Posterior vena cava (tissue), 2 donors: ENCODE measurements around the gene TNFAIP8L3. TPM values are rescaled to one million over a fixed set of nuclear protein-coding genes. Genes with fewer than 3 reads are reported as not detected.

Experiments used
- DNase-seq: peaks from one replicate; pipeline ENCODE4 v3.0.0-alpha.2; 2020; ENCODE audit warnings: low spot score
- intact Hi-C, 2 donors: fragments of 100-400 bp; cut with DNase I; formaldehyde crosslinking; loops; one replicate each; pipeline versions ENCODE4 v1.14.1 to v1.14.2; 2022 to 2023
- total RNA-seq, 2 donors: library from RNA; stranded (reverse); fragmentation: NEBNext Ultra II Directional; extraction: Animal tissue kit (Norgen Biotek cat#: 25700); gene quantifications; one replicate each; pipeline ENCODE4 v1.2.1, GENCODE V29; 2021
- donor health status: DM: yes; HTN: yes; CAD: no.
- donor health status: DM: yes; HTN: yes; CAD: no.

Gene TNFAIP8L3
- total RNA-seq, 2 donors from 2014 or later, result 57.0 to 151 TPM

DNA sequence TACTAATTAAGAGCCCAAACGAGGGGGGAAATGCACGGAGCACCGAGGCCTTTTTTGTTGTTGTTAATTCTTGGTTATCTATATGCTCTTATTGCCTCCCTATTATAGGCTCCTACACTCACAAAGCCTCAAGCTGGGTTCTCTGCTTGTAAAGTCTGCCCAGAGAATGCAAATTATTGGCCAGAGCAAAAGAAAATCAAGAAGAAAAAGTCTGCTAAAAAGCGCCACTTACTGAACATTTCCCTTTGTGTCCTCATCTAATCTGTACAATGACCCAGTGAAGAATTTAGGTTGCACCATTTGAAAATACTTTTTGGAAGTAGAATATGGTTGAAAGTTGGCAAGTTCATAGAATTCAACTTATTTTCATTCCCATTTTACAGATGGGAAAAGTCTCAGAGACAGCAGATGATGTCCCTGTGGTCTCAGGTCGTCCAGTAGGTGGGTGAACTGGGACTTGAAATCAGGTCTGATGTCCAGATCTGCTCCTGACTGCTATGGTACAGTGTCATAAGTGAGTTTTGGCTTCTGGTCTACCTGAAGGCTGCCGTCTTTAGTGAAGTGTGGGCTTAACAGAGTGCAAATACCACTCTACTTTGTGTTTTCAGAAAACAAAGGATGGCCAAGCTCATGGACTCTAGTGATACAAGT is 1.1 kb upstream of the TNFAIP8L3 start:
- no peak for DNase-seq
- intact Hi-C loops, result no loop called here

GRCh38 chr15:51093839-51094605 is 684 bp downstream of the TNFAIP8L3 start:
- peak; percentile 90 for DNase-seq
- intact Hi-C loops, result no loop called here

GRCh38 chr15:51093488-51093838 is 1.2 kb downstream of the TNFAIP8L3 start:
- DNase-seq, result no peak
- intact Hi-C loops, result no loop called here

- DNase-seq, result no peak
- intact Hi-C loops, result no loop called here
These were observed 2.1 kb downstream of the TNFAIP8L3 start for GRCh38 chr15:51092480-51093040.

DNA sequence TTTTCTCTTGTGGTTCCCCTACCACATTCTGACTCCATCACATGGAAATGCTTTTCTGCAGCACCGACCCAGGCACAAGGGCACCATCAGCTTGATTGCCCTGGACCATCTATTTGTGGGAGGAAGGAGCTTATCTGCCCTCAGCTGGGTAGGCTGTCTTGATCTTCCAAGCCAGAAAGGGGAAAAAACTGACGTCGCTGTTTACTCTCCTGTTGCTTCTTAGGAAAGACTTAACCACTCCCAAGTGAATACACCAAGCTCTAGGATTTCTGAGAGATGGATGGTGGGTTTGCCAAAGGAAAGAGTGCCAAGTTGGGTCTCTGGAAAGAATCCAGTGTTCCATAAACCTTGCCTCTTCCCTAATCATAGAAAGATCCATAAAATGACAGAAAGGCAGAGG is 4.0 kb downstream of the TNFAIP8L3 start:
- intact Hi-C loops, result no loop called here
- no peak for DNase-seq

DNA sequence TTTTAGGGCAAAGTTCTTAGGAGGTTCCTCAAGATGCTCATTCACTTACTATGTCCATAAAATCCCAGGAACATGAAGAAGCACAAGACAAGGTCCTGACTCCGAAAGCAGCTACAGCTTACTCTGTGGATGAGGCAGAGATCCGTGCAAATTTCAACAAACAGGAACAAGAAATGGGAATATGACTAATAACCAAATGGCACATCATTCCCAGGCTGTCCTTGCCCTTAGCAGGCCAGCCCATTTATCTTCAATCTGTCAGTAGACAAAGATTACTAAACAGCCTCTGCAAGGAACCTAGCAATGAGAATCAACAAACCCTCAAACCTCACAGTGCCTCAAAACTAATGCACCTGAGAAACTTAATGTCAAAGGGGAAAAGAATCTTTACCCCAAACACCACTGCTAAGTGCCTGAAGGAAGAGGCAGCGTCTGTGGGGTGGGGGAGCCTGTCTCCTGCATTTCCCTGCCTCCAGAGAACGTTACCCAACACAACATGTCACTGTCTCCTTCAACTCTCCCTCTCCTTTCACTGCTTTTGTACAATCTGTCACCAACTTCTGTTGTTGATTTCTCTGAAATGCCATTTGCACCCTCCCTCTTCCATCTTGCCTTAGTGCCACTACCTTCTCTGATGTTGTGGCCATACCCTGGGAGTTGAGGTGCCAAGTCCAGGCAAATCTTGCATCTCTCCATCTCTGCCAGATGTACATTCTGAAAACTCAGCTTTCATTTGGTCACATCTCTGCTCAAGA is 4.8 kb downstream of the TNFAIP8L3 start:
- DNase-seq, result no peak

DNA sequence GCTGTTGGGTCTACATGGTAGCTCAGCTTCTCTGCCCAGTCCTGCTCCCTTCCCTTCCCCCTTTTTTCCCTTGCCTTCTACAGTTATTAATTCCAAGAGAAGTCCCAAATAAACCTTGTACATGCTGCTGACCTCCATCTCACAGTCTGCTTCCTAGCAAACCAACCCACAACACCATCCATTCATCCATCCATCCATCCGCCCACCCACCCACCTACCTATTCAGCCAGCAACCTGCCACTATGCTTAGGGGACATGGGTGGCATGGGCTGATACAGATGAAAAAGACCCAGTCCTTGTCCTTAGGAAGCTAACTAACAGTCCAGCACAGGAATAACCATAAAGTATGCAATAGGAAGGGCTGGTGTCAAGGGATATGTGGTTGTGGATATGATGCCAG is 5.7 kb downstream of the TNFAIP8L3 start:
- intact Hi-C loops, result no loop called here
- no peak for DNase-seq

More for the DNA sequence above, 4.8 kb downstream of the TNFAIP8L3 start:
- intact Hi-C loops, result no loop called here

GRCh38 chr15:51088585-51088984 is 6.1 kb downstream of the TNFAIP8L3 start:
- DNase-seq, result no peak
- intact Hi-C loops, result no loop called here

GRCh38 chr15:51087513-51087912 is 7.2 kb downstream of the TNFAIP8L3 start:
- DNase-seq, result no peak
- intact Hi-C loops, result no loop called here

GRCh38 chr15:51086409-51086808 is 8.3 kb downstream of the TNFAIP8L3 start:
- intact Hi-C loops, result no loop called here
- no peak for DNase-seq

GRCh38 chr15:51085764-51086163 is 8.9 kb downstream of the TNFAIP8L3 start:
- no peak for DNase-seq
- intact Hi-C loops, result no loop called here

DNA sequence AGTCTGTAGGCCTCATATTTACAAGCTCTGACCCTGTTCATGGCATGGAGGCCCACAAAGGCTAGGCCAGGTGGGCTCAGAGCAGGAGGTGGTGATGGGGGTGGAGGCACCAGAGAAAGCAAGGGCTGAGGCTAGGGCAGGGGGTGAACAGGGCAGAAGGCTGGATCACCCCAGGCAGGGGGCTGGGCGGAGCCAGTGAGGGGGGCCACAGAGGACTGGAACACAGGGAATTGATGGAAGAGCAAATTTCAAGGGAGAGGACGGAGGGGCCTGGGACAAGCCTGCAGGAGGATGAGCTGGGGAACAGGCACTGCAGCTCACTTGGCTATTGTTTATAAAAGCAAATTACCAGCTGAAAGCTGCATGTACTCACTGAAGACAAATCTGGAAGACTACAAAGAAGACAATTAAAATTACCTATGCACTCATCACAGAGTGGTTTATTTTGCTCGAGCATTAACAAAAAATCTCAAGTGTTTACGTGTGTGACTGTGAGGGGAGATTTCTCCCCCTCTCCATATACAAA is 11.0 kb downstream of the TNFAIP8L3 start:
- intact Hi-C loops, result no loop called here
- no peak for DNase-seq

GRCh38 chr15:51082246-51082645 is 12.5 kb downstream of the TNFAIP8L3 start:
- no peak for DNase-seq
- intact Hi-C loops, result no loop called here

DNA sequence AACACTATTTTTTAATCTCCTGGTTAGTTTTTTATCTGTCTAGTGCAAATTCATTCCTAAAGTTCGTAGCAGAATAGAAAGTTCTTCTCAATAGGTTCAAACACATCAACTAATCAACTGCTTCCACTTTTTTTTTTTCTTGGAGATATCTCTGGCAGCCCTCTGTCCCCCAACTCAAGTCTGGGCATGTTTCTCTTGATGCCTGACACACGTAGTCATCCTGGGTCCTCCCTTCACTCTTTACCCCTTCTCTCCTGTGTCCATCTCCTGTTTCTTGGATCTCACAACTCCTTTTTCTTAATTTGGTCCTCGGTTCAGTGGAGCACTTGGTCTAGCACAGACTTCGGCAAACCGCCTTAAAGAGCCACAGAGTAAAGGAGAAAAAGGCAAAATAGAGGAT is 14.4 kb downstream of the TNFAIP8L3 start:
- intact Hi-C loops, result no loop called here
- no peak for DNase-seq

GRCh38 chr15:51079226-51079625 is 15.5 kb downstream of the TNFAIP8L3 start:
- intact Hi-C loops, result no loop called here
- DNase-seq, result no peak

- peak; percentile 94 for DNase-seq
- intact Hi-C loops, result no loop called here
These were observed 17.2 kb downstream of the TNFAIP8L3 start for GRCh38 chr15:51077221-51078153.

DNA sequence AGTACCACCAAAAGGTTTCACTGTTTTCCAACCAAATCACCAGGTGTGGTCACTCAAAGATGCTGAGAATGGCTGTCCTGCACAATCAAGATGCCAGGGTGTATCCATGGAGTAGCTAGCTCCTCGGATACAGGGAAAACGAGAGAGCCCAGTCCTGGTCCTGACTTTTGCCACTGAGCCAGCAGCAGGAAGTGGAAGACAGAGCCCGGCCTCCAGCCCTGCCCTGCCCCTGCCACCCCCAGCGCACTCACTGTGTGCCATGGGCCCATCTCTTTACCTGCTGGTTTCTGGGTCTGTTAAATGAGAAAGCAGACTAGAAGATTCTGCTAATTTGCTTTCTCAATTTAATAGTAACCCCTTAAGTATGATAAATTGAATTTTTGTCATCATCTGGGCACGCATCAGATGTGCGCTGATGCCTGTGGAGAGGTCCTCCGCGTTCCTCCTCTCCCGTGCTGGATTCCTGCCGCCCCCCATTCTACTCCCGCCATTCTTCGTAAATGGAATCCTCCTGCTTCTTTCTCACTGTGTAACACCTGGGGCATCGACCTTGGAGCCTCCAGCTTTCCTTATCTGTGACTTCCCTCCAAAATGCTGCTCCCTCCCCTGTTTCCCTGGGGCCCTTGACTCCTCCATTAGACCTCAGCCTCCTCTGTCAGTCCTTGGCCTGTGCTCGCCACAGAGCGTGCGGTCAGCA is 18.0 kb downstream of the TNFAIP8L3 start:
- intact Hi-C loops, result no loop called here
- DNase-seq, result no peak

GRCh38 chr15:51075826-51076523 is 18.7 kb downstream of the TNFAIP8L3 start:
- intact Hi-C loops, result no loop called here
- no peak for DNase-seq
